Retinal pigment epithelial cell (primary cell): ENCODE data around the gene ASCL5.

Experiments
- DNase-seq: peaks from one replicate; pipeline ENCODE4 v3.0.0-alpha.2; 2010; ENCODE audit warnings: low read depth
- H3K4me3 ChIP-seq: 2 replicates; pipeline ENCODE4 v1.5.1; 2011; ENCODE audit warnings: mild to moderate bottlenecking, low read length, control low read depth, moderate library complexity
- TF ChIP-seq, protein P1 (sequence below): conservative IDR thresholded peaks from 2 replicates; pipeline ENCODE4 v1.5.1; 2011; ENCODE audit warnings: low read depth, low read length, control low read depth, inconsistent platforms

Gene ASCL5

DNA sequence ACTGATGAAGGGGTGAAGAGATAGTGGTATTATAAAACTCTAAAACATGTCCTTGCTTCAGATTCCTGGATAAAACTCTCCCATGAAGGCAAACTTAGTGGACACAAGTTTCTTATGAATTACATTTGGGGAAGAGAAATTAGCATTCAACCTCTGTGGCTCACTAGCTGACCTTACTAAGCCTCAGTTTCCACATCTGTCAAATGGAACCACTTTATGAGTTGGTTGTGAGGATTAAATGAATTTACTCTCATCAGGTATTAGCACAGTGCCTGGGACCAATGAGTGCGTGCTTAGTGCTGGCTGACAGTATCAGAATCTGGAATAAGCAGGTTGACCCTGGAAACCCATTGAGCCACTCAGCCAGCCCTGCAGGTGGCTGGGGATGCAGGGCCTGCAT, 17.3 kb downstream of the ASCL5 start:
- DNase-seq: no peak
- TF ChIP-seq, protein P1, sequence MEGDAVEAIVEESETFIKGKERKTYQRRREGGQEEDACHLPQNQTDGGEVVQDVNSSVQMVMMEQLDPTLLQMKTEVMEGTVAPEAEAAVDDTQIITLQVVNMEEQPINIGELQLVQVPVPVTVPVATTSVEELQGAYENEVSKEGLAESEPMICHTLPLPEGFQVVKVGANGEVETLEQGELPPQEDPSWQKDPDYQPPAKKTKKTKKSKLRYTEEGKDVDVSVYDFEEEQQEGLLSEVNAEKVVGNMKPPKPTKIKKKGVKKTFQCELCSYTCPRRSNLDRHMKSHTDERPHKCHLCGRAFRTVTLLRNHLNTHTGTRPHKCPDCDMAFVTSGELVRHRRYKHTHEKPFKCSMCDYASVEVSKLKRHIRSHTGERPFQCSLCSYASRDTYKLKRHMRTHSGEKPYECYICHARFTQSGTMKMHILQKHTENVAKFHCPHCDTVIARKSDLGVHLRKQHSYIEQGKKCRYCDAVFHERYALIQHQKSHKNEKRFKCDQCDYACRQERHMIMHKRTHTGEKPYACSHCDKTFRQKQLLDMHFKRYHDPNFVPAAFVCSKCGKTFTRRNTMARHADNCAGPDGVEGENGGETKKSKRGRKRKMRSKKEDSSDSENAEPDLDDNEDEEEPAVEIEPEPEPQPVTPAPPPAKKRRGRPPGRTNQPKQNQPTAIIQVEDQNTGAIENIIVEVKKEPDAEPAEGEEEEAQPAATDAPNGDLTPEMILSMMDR: no peak
- no peak overlapping the region for H3K4me3 ChIP-seq

GRCh38 chr1:201108614-201109013, 18.4 kb downstream of the ASCL5 start:
- no peak overlapping the region for H3K4me3 ChIP-seq
- DNase-seq: no peak
- TF ChIP-seq, protein P1: no peak

GRCh38 chr1:201105688-201106087, 21.3 kb downstream of the ASCL5 start:
- TF ChIP-seq, protein P1: no peak
- DNase-seq: no peak
- H3K4me3 ChIP-seq: no peak overlapping the region

GRCh38 chr1:201104141-201104540, 22.8 kb downstream of the ASCL5 start:
- TF ChIP-seq, protein P1: no peak
- no peak for DNase-seq
- no peak overlapping the region for H3K4me3 ChIP-seq

GRCh38 chr1:201103666-201104065, 23.3 kb downstream of the ASCL5 start:
- no peak overlapping the region for H3K4me3 ChIP-seq
- TF ChIP-seq, protein P1: no peak
- no peak for DNase-seq

GRCh38 chr1:201100169-201100930, 26.6 kb downstream of the ASCL5 start:
- TF ChIP-seq, protein P1: no peak

GRCh38 chr1:201098992-201099677, 27.8 kb downstream of the ASCL5 start:
- TF ChIP-seq, protein P1: no peak
- no peak for DNase-seq
- no peak overlapping the region for H3K4me3 ChIP-seq

More at GRCh38 chr1:201100169-201100930, 26.6 kb downstream of the ASCL5 start:
- no peak for DNase-seq
- H3K4me3 ChIP-seq: no peak overlapping the region
